Measurements from ENCODE around the gene SLIT3. TPM values are rescaled to one million over a fixed set of nuclear protein-coding genes. Genes with fewer than 3 reads are reported as not detected.

SLIT3 gene
- total and polyA plus RNA-seq, 2 experiments from 2014 or later: 0.59 to 0.71 TPM

DNA sequence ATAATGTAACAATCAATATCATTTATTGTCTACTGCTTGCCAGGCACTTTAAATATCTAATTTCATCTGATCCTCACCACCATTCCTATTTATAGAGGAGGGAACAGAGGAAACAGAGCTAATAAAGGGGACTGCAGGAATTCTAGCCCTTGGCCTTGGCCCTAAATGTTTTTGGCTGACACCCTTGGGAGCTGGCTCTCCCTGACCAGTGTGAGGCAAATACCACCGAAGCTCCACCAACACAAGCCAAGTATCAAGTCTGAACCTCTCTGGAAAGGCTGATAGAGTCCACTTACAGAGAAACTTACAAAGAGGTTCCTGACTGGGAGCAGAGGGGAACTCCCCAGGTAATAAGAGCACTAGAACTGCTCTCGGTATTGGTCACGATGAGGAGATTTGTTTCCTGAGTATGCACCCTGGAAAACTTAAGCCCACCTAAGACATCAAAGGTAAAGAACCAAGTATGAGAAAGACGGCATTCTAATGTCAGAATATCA lies 478.6 kb downstream of the SLIT3 start:
- H3K4me1 ChIP-seq (ENCODE audit: insufficient read depth): peaks cover 2% of the 10 kb centered on the region

More for the DNA sequence above, 478.6 kb downstream of the SLIT3 start:
- H3K4me1 Mint-ChIP-seq: peaks cover 21% of the 10 kb centered on the region
- H3K4me3 Mint-ChIP-seq: no peak overlapping the region
- Histone ChIP-seq H2AFZ (no peak overlapping the region), H3K79me2 (replicated peaks; ENCODE audit: insufficient read depth) (no peaks in the 10 kb centered on the region), H3K9me2 (ENCODE audit: insufficient read depth) (0 out of 2 replicates have a peak, but pooled peaks cover 4% of the 10 kb centered on the region), H3K4me2 (no peak overlapping the region), H3K27me3 (ENCODE audit: insufficient read depth) (no peaks in the 10 kb centered on the region), H3K36me3 (ENCODE audit: insufficient read depth) (no peaks in the 10 kb centered on the region), H3F3A (replicated peaks; ENCODE audit: low read depth) (no peaks in the 10 kb centered on the region), H4K20me1 (replicated peaks; ENCODE audit: insufficient read depth) (no peaks in the 10 kb centered on the region), H3K27ac (ENCODE audit: low read depth) (no peak overlapping the region), H3K4me3 (no peak overlapping the region)
- no peak overlapping the region for H3K27ac Mint-ChIP-seq
- TF ChIP-seq EZH2phosphoT487 (IDR thresholded peaks at IDR 0.05; ENCODE audit: unreplicated experiment): no peak
- TF ChIP-seq, protein P1, sequence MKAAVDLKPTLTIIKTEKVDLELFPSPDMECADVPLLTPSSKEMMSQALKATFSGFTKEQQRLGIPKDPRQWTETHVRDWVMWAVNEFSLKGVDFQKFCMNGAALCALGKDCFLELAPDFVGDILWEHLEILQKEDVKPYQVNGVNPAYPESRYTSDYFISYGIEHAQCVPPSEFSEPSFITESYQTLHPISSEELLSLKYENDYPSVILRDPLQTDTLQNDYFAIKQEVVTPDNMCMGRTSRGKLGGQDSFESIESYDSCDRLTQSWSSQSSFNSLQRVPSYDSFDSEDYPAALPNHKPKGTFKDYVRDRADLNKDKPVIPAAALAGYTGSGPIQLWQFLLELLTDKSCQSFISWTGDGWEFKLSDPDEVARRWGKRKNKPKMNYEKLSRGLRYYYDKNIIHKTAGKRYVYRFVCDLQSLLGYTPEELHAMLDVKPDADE (IDR thresholded peaks at IDR 0.05): no peak
- TF ChIP-seq STAT1 (IDR thresholded peaks at IDR 0.05; ENCODE audit: unreplicated experiment): no peak
- TF ChIP-seq, protein P2, sequence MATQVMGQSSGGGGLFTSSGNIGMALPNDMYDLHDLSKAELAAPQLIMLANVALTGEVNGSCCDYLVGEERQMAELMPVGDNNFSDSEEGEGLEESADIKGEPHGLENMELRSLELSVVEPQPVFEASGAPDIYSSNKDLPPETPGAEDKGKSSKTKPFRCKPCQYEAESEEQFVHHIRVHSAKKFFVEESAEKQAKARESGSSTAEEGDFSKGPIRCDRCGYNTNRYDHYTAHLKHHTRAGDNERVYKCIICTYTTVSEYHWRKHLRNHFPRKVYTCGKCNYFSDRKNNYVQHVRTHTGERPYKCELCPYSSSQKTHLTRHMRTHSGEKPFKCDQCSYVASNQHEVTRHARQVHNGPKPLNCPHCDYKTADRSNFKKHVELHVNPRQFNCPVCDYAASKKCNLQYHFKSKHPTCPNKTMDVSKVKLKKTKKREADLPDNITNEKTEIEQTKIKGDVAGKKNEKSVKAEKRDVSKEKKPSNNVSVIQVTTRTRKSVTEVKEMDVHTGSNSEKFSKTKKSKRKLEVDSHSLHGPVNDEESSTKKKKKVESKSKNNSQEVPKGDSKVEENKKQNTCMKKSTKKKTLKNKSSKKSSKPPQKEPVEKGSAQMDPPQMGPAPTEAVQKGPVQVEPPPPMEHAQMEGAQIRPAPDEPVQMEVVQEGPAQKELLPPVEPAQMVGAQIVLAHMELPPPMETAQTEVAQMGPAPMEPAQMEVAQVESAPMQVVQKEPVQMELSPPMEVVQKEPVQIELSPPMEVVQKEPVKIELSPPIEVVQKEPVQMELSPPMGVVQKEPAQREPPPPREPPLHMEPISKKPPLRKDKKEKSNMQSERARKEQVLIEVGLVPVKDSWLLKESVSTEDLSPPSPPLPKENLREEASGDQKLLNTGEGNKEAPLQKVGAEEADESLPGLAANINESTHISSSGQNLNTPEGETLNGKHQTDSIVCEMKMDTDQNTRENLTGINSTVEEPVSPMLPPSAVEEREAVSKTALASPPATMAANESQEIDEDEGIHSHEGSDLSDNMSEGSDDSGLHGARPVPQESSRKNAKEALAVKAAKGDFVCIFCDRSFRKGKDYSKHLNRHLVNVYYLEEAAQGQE (IDR thresholded peaks at IDR 0.05; ENCODE audit: unreplicated experiment): no peak
- TF ChIP-seq NANOG (IDR thresholded peaks at IDR 0.05; ENCODE audit: borderline replicate concordance): no peak
- TF ChIP-seq POLR2AphosphoS5 (IDR thresholded peaks at IDR 0.05; ENCODE audit: low read depth): no peak
- no peak for TF ChIP-seq ZNF114 (CRISPR knock-in tag; IDR thresholded peaks at IDR 0.05)
- TF ChIP-seq EZH2 (IDR thresholded peaks at IDR 0.05; ENCODE audit: low read depth, unreplicated experiment): no peak
- TF ChIP-seq CREB1 (CRISPR knock-in tag; IDR thresholded peaks at IDR 0.05; ENCODE audit: low read depth): no peak
- TF ChIP-seq, protein P3, sequence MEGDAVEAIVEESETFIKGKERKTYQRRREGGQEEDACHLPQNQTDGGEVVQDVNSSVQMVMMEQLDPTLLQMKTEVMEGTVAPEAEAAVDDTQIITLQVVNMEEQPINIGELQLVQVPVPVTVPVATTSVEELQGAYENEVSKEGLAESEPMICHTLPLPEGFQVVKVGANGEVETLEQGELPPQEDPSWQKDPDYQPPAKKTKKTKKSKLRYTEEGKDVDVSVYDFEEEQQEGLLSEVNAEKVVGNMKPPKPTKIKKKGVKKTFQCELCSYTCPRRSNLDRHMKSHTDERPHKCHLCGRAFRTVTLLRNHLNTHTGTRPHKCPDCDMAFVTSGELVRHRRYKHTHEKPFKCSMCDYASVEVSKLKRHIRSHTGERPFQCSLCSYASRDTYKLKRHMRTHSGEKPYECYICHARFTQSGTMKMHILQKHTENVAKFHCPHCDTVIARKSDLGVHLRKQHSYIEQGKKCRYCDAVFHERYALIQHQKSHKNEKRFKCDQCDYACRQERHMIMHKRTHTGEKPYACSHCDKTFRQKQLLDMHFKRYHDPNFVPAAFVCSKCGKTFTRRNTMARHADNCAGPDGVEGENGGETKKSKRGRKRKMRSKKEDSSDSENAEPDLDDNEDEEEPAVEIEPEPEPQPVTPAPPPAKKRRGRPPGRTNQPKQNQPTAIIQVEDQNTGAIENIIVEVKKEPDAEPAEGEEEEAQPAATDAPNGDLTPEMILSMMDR (conservative IDR thresholded peaks at IDR 0.05; ENCODE audit: low read depth in 2 of 2): no peak
- TF ChIP-seq, protein P4, sequence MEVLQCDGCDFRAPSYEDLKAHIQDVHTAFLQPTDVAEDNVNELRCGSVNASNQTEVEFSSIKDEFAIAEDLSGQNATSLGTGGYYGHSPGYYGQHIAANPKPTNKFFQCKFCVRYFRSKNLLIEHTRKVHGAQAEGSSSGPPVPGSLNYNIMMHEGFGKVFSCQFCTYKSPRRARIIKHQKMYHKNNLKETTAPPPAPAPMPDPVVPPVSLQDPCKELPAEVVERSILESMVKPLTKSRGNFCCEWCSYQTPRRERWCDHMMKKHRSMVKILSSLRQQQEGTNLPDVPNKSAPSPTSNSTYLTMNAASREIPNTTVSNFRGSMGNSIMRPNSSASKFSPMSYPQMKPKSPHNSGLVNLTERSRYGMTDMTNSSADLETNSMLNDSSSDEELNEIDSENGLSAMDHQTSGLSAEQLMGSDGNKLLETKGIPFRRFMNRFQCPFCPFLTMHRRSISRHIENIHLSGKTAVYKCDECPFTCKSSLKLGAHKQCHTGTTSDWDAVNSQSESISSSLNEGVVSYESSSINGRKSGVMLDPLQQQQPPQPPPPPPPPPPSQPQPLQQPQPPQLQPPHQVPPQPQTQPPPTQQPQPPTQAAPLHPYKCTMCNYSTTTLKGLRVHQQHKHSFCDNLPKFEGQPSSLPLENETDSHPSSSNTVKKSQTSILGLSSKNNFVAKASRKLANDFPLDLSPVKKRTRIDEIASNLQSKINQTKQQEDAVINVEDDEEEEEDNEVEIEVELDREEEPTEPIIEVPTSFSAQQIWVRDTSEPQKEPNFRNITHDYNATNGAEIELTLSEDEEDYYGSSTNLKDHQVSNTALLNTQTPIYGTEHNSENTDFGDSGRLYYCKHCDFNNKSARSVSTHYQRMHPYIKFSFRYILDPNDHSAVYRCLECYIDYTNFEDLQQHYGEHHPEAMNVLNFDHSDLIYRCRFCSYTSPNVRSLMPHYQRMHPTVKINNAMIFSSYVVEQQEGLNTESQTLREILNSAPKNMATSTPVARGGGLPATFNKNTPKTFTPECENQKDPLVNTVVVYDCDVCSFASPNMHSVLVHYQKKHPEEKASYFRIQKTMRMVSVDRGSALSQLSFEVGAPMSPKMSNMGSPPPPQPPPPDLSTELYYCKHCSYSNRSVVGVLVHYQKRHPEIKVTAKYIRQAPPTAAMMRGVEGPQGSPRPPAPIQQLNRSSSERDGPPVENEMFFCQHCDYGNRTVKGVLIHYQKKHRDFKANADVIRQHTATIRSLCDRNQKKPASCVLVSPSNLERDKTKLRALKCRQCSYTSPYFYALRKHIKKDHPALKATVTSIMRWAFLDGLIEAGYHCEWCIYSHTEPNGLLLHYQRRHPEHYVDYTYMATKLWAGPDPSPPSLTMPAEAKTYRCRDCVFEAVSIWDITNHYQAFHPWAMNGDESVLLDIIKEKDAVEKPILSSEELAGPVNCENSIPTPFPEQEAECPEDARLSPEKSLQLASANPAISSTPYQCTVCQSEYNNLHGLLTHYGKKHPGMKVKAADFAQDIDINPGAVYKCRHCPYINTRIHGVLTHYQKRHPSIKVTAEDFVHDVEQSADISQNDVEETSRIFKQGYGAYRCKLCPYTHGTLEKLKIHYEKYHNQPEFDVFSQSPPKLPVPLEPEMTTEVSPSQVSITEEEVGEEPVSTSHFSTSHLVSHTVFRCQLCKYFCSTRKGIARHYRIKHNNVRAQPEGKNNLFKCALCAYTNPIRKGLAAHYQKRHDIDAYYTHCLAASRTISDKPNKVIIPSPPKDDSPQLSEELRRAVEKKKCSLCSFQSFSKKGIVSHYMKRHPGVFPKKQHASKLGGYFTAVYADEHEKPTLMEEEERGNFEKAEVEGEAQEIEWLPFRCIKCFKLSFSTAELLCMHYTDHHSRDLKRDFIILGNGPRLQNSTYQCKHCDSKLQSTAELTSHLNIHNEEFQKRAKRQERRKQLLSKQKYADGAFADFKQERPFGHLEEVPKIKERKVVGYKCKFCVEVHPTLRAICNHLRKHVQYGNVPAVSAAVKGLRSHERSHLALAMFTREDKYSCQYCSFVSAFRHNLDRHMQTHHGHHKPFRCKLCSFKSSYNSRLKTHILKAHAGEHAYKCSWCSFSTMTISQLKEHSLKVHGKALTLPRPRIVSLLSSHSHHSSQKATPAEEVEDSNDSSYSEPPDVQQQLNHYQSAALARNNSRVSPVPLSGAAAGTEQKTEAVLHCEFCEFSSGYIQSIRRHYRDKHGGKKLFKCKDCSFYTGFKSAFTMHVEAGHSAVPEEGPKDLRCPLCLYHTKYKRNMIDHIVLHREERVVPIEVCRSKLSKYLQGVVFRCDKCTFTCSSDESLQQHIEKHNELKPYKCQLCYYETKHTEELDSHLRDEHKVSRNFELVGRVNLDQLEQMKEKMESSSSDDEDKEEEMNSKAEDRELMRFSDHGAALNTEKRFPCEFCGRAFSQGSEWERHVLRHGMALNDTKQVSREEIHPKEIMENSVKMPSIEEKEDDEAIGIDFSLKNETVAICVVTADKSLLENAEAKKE (CRISPR knock-in tag; IDR thresholded peaks at IDR 0.05): no peak
- TF ChIP-seq ZNF331 (CRISPR knock-in tag; IDR thresholded peaks at IDR 0.05; ENCODE audit: low read depth): no peak
- TF ChIP-seq JUNB (IDR thresholded peaks at IDR 0.05; ENCODE audit: unreplicated experiment): no peak
- peaks cover 7% of the 10 kb centered on the region for H3K27me3 Mint-ChIP-seq (ENCODE audit: insufficient read depth, low read depth, poor library complexity)
- no peaks in the 10 kb centered on the region; the same call in 2 of the 3 replicates for H3K9me3 Mint-ChIP-seq
- DNase-seq (ENCODE audit: low spot score) (no peak), ATAC-seq (no peak)
- H3K36me3 Mint-ChIP-seq (ENCODE audit: low read depth): no peaks in the 10 kb centered on the region

Measured in GM23338 (cell line).